IPS DF 6.9 (cell line): ENCODE results near the gene RAPGEF4.

ENCODE experiments used
- DNase-seq: peaks from one replicate; pipeline ENCODE4 v3.0.0-alpha.2; 2013; ENCODE audit warnings: low read depth, low spot score
- H3K27ac ChIP-seq: one replicate; pipeline ENCODE4 v1.5.1; 2013; ENCODE audit warnings: low read length, control low read depth
- H3K27me3 ChIP-seq: 2 replicates; pipeline ENCODE4 v1.6.1; 2013; ENCODE audit warnings: mild to moderate bottlenecking, low read length; ENCODE audit not compliant: control insufficient read depth, insufficient read depth
- H3K36me3 ChIP-seq: 2 replicates; pipeline ENCODE4 v1.6.1; 2013; ENCODE audit warnings: low read length; ENCODE audit not compliant: control insufficient read depth, insufficient read depth
- H3K4me1 ChIP-seq: 2 replicates; pipeline ENCODE4 v1.6.1; 2013; ENCODE audit warnings: low read length; ENCODE audit not compliant: control insufficient read depth, insufficient read depth
- H3K4me3 ChIP-seq: 2 replicates; pipeline ENCODE4 v1.5.1; 2013; ENCODE audit warnings: mild to moderate bottlenecking, low read length
- H3K9me3 ChIP-seq: 2 replicates; pipeline ENCODE4 v1.6.1; 2013; ENCODE audit warnings: low read length, inconsistent platforms; ENCODE audit not compliant: control insufficient read depth, insufficient read depth
- WGBS: extraction: QIAGEN DNeasy Blood & Tissue Kit; methylation state at CpG from one replicate; pipeline ENCODE4 v1.1.7; 2013; ENCODE audit warnings: mixed read lengths, missing lambda C conversion rate; ENCODE audit not compliant: insufficient read length, insufficient coverage; 5-methylcytosine and 5-hydroxymethylcytosine counted together

Gene RAPGEF4

DNA sequence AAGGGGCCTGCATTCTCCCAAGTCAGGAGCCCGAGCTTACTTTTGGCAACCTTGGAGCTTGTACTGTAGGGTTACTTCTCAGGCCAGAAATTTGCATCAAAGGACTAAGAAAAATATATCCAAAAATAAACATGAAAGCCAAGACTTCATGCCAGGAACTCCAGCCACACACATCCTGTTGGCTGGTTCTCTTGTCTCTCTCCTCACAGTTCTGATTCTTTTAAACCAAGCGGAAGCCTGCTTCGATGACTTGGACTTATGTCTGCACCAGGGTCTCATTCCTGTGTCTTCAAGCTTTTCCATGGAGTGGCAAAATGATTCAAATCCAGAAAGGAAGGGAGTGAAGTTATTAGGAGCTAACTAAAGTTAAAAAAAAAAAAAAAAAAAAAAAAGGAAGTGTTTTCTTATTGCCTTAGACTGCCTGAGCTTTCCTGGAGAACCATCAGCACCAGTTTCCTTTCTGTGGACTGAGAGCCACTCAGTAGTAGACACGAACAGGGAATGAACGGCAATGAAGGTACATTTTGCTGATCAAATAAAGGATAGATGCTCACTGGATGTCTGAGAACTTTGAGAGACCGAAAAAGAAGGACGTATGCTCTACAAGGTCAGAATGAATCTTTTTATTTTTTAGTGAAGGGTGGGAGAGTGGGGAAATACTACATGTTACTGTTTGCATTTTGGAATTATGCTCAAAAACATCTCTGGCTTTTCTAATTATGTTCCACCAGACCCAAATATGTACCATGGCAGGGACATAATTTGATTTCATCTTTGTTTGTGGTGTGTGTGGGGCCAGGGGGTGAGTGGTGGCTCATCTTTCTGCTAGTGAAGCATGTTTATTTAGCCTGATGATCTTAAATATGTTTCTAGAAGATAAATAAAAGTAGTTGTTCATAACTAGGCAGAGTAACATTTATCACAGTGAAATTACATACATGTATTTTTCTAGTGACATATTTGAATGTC is 86.0 kb downstream of the RAPGEF4 start:
- H3K36me3 ChIP-seq: no peaks in the 10 kb centered on the region
- no peak overlapping the region for H3K4me3 ChIP-seq
- no peak overlapping the region for H3K27ac ChIP-seq
- H3K9me3 ChIP-seq: no peaks in the 10 kb centered on the region
- no peak for DNase-seq
- no peaks in the 10 kb centered on the region for H3K27me3 ChIP-seq
- WGBS: no CpG with 5 or more reads among the region's 7 CpGs
- H3K4me1 ChIP-seq: no peaks in the 10 kb centered on the region

DNA sequence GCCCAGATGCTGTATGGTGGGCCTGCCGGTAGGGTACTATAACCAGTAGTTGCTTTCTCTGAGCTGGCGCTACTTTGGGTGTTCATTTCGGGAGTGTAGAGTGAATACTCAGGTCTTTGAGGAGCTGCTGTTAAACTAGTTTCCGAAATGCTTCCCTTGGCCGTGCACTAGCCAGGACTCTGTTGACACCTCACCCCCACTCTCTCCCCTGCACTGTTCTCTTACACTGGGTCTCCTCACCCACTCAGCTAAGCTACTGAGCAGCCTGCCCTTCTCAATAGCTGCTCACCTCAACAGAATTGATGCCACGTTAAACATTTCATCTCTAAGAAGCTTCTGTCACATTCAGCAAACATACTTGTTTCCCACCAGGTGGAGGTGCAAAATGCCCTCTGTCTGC is 86.9 kb downstream of the RAPGEF4 start:
- H3K4me1 ChIP-seq: no peaks in the 10 kb centered on the region
- DNase-seq: no peak
- H3K4me3 ChIP-seq: no peak overlapping the region
- no peaks in the 10 kb centered on the region for H3K27me3 ChIP-seq
- no peaks in the 10 kb centered on the region for H3K36me3 ChIP-seq
- WGBS: no CpG with 5 or more reads among the region's 6 CpGs
- no peak overlapping the region for H3K27ac ChIP-seq
- H3K9me3 ChIP-seq: no peaks in the 10 kb centered on the region

DNA sequence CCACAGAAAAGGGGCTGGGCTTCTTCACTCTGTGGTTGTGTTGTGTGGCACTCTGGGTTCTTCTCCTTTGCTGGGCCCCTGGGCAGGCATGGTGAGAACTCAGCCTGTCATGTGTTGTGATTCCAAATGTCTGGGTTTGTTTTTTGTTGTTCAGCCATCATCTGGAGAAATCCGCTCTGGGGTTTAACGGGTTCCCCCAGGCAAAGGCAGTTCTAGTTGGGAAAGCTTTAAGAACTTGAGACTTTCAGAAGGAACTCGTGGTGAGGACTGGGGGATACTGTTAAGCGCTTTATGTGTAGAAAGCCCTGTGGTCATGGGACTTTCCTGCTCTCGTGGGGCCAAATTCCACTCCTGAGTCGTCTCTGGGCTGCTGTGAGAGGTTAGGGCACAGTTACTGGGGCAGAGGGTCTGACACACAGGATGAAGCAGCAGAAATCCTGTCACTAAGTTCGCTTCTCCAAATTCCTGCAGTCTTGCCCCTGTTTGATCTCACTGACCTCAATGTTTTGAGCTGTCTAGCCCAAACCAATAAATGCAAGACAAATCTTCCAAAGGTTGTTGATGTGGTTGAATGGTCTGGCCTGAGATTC is 87.7 kb downstream of the RAPGEF4 start:
- WGBS: no CpG with 5 or more reads among the region's 7 CpGs

DNA sequence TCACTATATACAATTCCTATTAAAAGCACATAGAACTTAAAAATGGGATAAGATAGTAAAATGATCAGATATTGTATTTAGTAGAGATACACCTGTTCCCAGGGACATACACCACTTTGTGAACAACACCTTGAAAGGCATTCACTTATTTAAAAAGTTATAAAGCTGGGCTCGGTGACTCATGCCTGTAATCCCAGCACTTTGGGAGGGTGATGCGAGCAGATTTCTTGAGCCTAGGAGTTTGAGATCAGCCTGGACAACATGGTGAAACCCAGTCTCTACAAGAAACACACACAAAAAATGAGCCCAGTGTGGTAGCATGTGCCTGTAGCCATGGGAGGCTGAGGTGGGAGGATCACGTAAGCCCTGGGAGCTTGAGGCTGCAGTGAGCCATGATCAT is 90.9 kb downstream of the RAPGEF4 start:
- no peak overlapping the region for H3K4me3 ChIP-seq
- H3K4me1 ChIP-seq: no peaks in the 10 kb centered on the region
- no peaks in the 10 kb centered on the region for H3K27me3 ChIP-seq
- no CpG with 5 or more reads among the region's 3 CpGs for WGBS
- DNase-seq: no peak
- no peaks in the 10 kb centered on the region for H3K36me3 ChIP-seq
- H3K27ac ChIP-seq: no peak overlapping the region
- H3K9me3 ChIP-seq: no peaks in the 10 kb centered on the region

More for the DNA sequence above, 87.7 kb downstream of the RAPGEF4 start:
- Histone ChIP-seq H3K9me3 (no peaks in the 10 kb centered on the region), H3K4me1 (no peaks in the 10 kb centered on the region), H3K27me3 (no peaks in the 10 kb centered on the region), H3K4me3 (no peak overlapping the region), H3K27ac (no peak overlapping the region), H3K36me3 (no peaks in the 10 kb centered on the region)
- no peak for DNase-seq

DNA sequence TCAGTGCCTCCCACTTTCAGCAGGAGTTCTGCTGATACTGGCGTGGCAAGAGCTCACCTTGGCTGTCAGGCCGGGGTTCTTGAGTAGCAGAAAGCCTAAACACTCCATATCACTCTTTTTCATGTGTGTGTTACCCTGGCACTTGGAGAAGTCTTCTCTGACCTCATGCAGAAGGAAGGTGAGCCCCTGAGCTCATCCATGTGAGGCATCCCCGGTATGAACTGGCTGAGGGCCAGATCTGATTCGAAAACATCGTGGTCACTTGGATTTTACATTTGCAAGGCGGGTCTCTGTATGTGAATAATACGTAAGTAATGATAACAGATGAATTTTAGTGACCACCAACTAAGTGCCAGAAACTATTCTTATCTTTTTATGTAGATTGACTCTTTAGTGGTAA is 93.6 kb downstream of the RAPGEF4 start:
- no peaks in the 10 kb centered on the region for H3K9me3 ChIP-seq
- DNase-seq: no peak
- no peak overlapping the region for H3K27ac ChIP-seq
- WGBS: no CpG with 5 or more reads among the region's 7 CpGs
- H3K4me1 ChIP-seq: no peaks in the 10 kb centered on the region
- no peaks in the 10 kb centered on the region for H3K27me3 ChIP-seq
- no peak overlapping the region for H3K4me3 ChIP-seq
- no peaks in the 10 kb centered on the region for H3K36me3 ChIP-seq

DNA sequence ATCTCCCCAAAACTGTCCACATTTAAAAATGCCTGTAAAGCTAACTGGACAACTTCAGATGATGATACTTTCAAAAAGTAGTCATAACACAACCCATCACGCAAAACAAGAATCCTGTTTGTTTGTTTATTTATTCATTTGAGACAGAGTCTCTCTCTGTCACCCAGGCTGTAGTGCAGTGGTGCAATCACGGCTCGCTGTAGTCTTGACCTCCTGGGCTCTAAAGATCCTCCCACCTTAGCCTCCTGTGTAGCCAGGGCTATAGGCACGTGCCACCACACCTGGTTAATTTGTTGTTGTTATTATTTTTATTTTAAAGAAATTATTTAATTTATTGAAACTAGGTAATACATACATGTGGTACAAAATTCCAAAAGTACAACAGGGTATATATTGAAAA is 94.8 kb downstream of the RAPGEF4 start:
- no peaks in the 10 kb centered on the region for H3K27me3 ChIP-seq
- no peaks in the 10 kb centered on the region for H3K4me1 ChIP-seq
- H3K4me3 ChIP-seq: no peak overlapping the region
- no peaks in the 10 kb centered on the region for H3K36me3 ChIP-seq
- H3K9me3 ChIP-seq: no peaks in the 10 kb centered on the region
- no peak overlapping the region for H3K27ac ChIP-seq
- WGBS: no CpG with 5 or more reads among the region's 4 CpGs
- DNase-seq: no peak

DNA sequence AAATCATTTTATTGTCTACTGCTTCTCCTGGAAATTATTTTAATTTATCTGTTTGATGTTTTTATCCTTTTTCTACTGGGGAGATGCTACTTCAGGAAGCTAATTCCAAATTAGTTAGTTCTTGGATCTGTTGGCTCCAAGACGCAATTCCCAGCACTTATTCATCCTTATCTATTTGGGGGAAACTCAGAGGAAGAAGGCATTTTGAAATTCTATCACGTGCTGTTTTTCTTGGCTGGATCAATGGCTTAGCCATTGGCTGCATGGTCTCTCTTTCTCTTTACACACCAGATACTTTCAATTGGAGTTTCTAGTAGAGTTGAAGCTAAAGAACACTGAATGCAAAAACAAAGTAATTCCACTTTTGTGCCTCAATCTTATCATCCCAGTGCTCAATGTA is 98.3 kb downstream of the RAPGEF4 start:
- Histone ChIP-seq H3K4me1 (no peaks in the 10 kb centered on the region; the same call in 1 of the 2 replicates), H3K36me3 (no peaks in the 10 kb centered on the region), H3K27me3 (no peaks in the 10 kb centered on the region), H3K9me3 (no peaks in the 10 kb centered on the region), H3K4me3 (no peak overlapping the region), H3K27ac (no peak overlapping the region)
- WGBS: no CpG with 5 or more reads among the region's 2 CpGs
- no peak for DNase-seq

DNA sequence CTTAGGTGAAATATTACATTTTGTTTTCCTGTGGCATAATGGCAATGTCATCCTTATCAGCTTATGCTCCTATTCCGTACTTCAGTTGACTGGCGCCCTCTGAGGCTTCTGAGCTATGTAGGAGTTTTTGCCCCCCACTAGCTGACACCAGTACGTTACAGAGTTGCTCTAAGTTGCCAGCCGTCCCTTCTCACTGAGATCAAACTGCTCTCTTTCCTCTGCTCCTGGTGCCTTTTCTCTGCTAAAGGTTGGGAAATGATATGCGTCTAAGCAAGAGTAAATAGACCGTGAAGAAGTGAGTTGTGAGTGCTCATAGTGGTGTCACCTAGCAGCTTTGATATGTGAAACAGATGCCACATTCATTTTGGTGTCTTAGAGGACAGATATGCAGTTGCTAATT is 99.2 kb downstream of the RAPGEF4 start:
- no peak for DNase-seq
- no peaks in the 10 kb centered on the region for H3K9me3 ChIP-seq
- H3K27ac ChIP-seq: no peak overlapping the region
- H3K4me1 ChIP-seq: no peaks in the 10 kb centered on the region; the same call in 1 of the 2 replicates
- H3K36me3 ChIP-seq: no peaks in the 10 kb centered on the region
- no peaks in the 10 kb centered on the region for H3K27me3 ChIP-seq
- no CpG with 5 or more reads among the region's 6 CpGs for WGBS
- H3K4me3 ChIP-seq: no peak overlapping the region

DNA sequence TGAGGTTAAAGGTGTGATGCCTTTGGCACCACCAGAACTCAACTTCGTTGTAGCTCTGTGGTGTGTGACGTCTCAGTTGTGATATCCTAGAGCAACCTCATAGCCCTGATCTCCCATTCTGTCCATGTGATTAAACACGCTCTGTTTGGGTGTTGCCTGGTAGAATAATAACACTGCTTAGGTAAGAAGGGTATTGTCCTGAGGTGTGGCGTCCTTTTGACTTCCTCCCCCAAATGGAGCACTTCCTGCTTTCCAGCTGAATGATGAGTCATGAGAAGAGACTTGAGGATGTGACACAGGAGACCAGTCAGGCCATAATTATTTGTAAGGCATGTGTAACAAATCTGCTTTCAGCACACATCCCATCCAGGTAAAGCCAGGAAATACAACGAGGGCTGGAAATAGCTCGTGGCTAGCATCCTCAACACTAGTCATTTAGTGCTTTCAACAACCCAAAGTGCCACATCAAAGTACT is 100.7 kb downstream of the RAPGEF4 start:
- H3K27me3 ChIP-seq: no peaks in the 10 kb centered on the region
- no peak overlapping the region for H3K27ac ChIP-seq
- no peaks in the 10 kb centered on the region for H3K9me3 ChIP-seq
- no peak overlapping the region for H3K4me3 ChIP-seq
- no peak for DNase-seq
- no peaks in the 10 kb centered on the region; the same call in 1 of the 2 replicates for H3K4me1 ChIP-seq
- no CpG with 5 or more reads among the region's 6 CpGs for WGBS
- H3K36me3 ChIP-seq: no peaks in the 10 kb centered on the region

DNA sequence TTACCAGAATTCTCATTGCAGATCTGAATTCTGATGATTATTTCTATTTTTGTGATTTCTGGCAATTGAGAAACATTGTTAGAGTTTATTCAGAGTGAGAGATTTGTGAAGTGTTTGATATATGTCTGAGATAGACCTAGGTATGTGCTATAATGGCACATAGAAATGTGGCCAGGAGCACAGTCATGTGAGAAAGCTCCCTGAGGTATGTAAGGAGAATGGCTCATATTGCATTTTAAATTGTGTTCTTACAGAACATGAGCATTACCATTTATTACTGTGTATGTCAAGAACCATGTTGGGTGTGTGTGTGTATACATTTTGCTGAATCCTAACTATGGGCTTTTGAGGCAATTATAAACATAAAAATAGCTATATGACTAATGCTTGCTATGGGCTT is 101.2 kb downstream of the RAPGEF4 start:
- no peak for DNase-seq
- Histone ChIP-seq H3K36me3 (no peaks in the 10 kb centered on the region), H3K4me1 (no peaks in the 10 kb centered on the region; the same call in 1 of the 2 replicates), H3K27me3 (no peaks in the 10 kb centered on the region), H3K27ac (no peak overlapping the region), H3K4me3 (no peak overlapping the region), H3K9me3 (no peaks in the 10 kb centered on the region)
